CD4-positive, alpha-beta T cell (primary cell): ENCODE data around the gene RNASE2. TPM values are rescaled to one million over a fixed set of nuclear protein-coding genes. Genes with fewer than 3 reads are reported as not detected.
A peak's percentile ranks its signal among the peaks of the same experiment; 100 is the strongest.
"Not testable (repeated sequence)": the region's sequence is repeated elsewhere in the genome, so short reads cannot be mapped to it uniquely, and the experiment has no call there.

Experiments
- ATAC-seq: fragments of 200-7000 bp; cut with Tn5 transposase; one replicate; pipeline ENCODE4 v1.10.0; 2022; ENCODE audit warnings: mild to moderate bottlenecking; ENCODE audit not compliant: poor library complexity
- CTCF ChIA-PET: fragments of 350-600 bp; sonication (Branson Sonifier 250); formaldehyde crosslinking; loops from one replicate; lab custom pipeline; 2021; ENCODE audit warnings: antibody characterized with exemption, inconsistent platforms; lab: Charles Lee
- POLR2A ChIA-PET: fragments of 350-600 bp; sonication (Branson Sonifier 250); formaldehyde crosslinking; loops from one replicate; lab custom pipeline; 2021; ENCODE audit warnings: antibody characterized with exemption, inconsistent platforms; lab: Charles Lee
- DNase-seq, 14 experiments: peaks; one replicate each; pipeline ENCODE4 v3.0.0-alpha.2; 2013 to 2020; ENCODE audit warnings: mixed read lengths in 2 of 14
- H3K27ac ChIP-seq, 2 donors: one replicate each; pipeline versions ENCODE4 v1.5.1 to v1.7.0; 2013; ENCODE audit warnings: low read length in 2 of 2, low read depth in 1 of 2, mild to moderate bottlenecking in 1 of 2
- H3K27me3 ChIP-seq, 2 experiments: 1 replicate in 1 of 2; 2 replicates in 1 of 2; pipeline versions ENCODE4 v1.6.1 to v1.7.0; 2013; ENCODE audit warnings: low read length in 2 of 2, control low read depth in 1 of 2, mild to moderate bottlenecking in 1 of 2, moderate library complexity in 1 of 2; ENCODE audit not compliant: insufficient read depth in 2 of 2, control insufficient read depth in 1 of 2
- H3K36me3 ChIP-seq: one replicate; pipeline ENCODE4 v1.6.1; 2013; ENCODE audit warnings: low read length, control low read depth; ENCODE audit not compliant: insufficient read depth
- H3K4me1 ChIP-seq: one replicate; pipeline ENCODE4 v1.6.1; 2013; ENCODE audit warnings: low read length, control low read depth; ENCODE audit not compliant: insufficient read depth
- H3K4me3 ChIP-seq: one replicate; pipeline ENCODE4 v1.5.1; 2013; ENCODE audit warnings: mild to moderate bottlenecking, low read length, moderate library complexity
- H3K9me3 ChIP-seq, 2 experiments: 1 replicate in 1 of 2; 2 replicates in 1 of 2; pipeline versions ENCODE4 v1.6.1 to v1.7.0; 2013; ENCODE audit warnings: low read length in 2 of 2, mild to moderate bottlenecking in 2 of 2, control low read depth in 1 of 2, moderate library complexity in 1 of 2; ENCODE audit not compliant: control insufficient read depth in 1 of 2, insufficient read depth in 1 of 2
- H3K27ac Mint-ChIP-seq: one replicate; pipeline ENCODE4 v1.8.0; 2020; ENCODE audit warnings: mixed read lengths
- H3K27me3 Mint-ChIP-seq: one replicate; pipeline ENCODE4 v1.8.0; 2021; ENCODE audit warnings: mixed read lengths
- H3K36me3 Mint-ChIP-seq: one replicate; pipeline ENCODE4 v1.8.0; 2021; ENCODE audit warnings: low read depth, mixed read lengths
- H3K4me1 Mint-ChIP-seq: one replicate; pipeline ENCODE4 v1.8.0; 2021; ENCODE audit warnings: low read depth, mixed read lengths
- H3K4me3 Mint-ChIP-seq: one replicate; pipeline ENCODE4 v1.8.0; 2020; ENCODE audit warnings: mild to moderate bottlenecking, mixed read lengths
- H3K9me3 Mint-ChIP-seq: one replicate; pipeline ENCODE4 v1.8.0; 2020; ENCODE audit warnings: mixed read lengths
- CTCF ChIP-seq: fragments of 200-600 bp; IDR thresholded peaks from one replicate; pipeline ENCODE4 v1.8.0; 2022; ENCODE audit warnings: antibody characterized with exemption, mild to moderate bottlenecking
- intact Hi-C, 2 experiments: fragments of 100-400 bp; cut with DNase I in 1 of 2; cut with micrococcal nuclease in 1 of 2; formaldehyde crosslinking; loops; one replicate each; pipeline versions ENCODE4 v1.15.1 to v1.9.0; 2023 to 2025; cut with DNase I, micrococcal nuclease
- total RNA-seq, 174 experiments: library from RNA in 2 of 174; stranded (reverse) in 2 of 174; gene quantifications; one replicate each; pipeline ENCODE4 v1.2.3 and lab custom pipeline; 2021 to 2026

RNASE2 gene
- total RNA-seq, 2 experiments from 2014 or later: 0.34 to 0.36 TPM

- POLR2A ChIA-PET, H3K36me3 ChIP-seq, H3K36me3 Mint-ChIP-seq, H3K4me3 Mint-ChIP-seq, H3K4me1 Mint-ChIP-seq, intact Hi-C loops, CTCF ChIA-PET, H3K4me1 ChIP-seq, H3K9me3 ChIP-seq, ATAC-seq, DNase-seq, H3K27ac Mint-ChIP-seq, H3K9me3 Mint-ChIP-seq, H3K27ac ChIP-seq, H3K4me3 ChIP-seq: not testable (repeated sequence)
- peaks cover 22% of the 10 kb centered on the region for H3K27me3 Mint-ChIP-seq
- H3K27me3 ChIP-seq: peaks cover 7 to 11% of the 10 kb centered on the region in 2 experiments
Observed at GRCh38 chr14:20923766-20924297, 31.5 kb upstream of the RNASE2 start.

GRCh38 chr14:20934148-20934762, 21.0 kb upstream of the RNASE2 start:
- Histone ChIP-seq H3K36me3 (no peaks in the 10 kb centered on the region), H3K27ac (no peak overlapping the region), H3K9me3 (no peaks in the 10 kb centered on the region), H3K4me1 (no peaks in the 10 kb centered on the region), H3K4me3 (no peak overlapping the region), H3K27me3 (no peaks in the 10 kb centered on the region)
- Mint-ChIP-seq H3K27me3 (peaks cover 4% of the 10 kb centered on the region), H3K36me3 (no peaks in the 10 kb centered on the region), H3K27ac (no peak overlapping the region), H3K4me3 (no peak overlapping the region), H3K9me3 (no peaks in the 10 kb centered on the region), H3K4me1 (no peaks in the 10 kb centered on the region)
- intact Hi-C loops: no loop called here
- no peak for ATAC-seq
- POLR2A ChIA-PET: no interaction called here
- CTCF ChIA-PET: no interaction called here
- no peak for TF ChIP-seq CTCF
- peak in 7 of 14 experiments; percentile 2 to 38 (median 12) for DNase-seq

- H3K27me3 Mint-ChIP-seq: peaks cover 3% of the 10 kb centered on the region
- no peak for TF ChIP-seq CTCF
- H3K27ac ChIP-seq: no peak overlapping the region
- DNase-seq: no peak
- peaks cover 0 to under 1% of the 10 kb centered on the region in 2 experiments for H3K27me3 ChIP-seq
- POLR2A ChIA-PET: no interaction called here
- intact Hi-C loops: no loop called here
- no peak overlapping the region for H3K4me3 ChIP-seq
- no peaks in the 10 kb centered on the region for H3K4me1 ChIP-seq
- H3K4me3 Mint-ChIP-seq: no peak overlapping the region
- ATAC-seq: no peak
- no peaks in the 10 kb centered on the region for H3K9me3 ChIP-seq
- no peaks in the 10 kb centered on the region for H3K4me1 Mint-ChIP-seq
- H3K27ac Mint-ChIP-seq: no peak overlapping the region
- H3K9me3 Mint-ChIP-seq: no peaks in the 10 kb centered on the region
- H3K36me3 Mint-ChIP-seq: no peaks in the 10 kb centered on the region
- H3K36me3 ChIP-seq: no peaks in the 10 kb centered on the region
- CTCF ChIA-PET: no interaction called here
Observed at GRCh38 chr14:20935303-20935984, 19.8 kb upstream of the RNASE2 start.

- CTCF ChIA-PET, H3K9me3 Mint-ChIP-seq, H3K4me1 ChIP-seq, intact Hi-C loops, POLR2A ChIA-PET, H3K9me3 ChIP-seq, H3K36me3 Mint-ChIP-seq, H3K36me3 ChIP-seq, H3K4me3 ChIP-seq, H3K27ac ChIP-seq, H3K4me3 Mint-ChIP-seq, ATAC-seq: not testable (repeated sequence)
- peak overlapping the region; percentile 2 for H3K27ac Mint-ChIP-seq
- peaks cover 24% of the 10 kb centered on the region for H3K4me1 Mint-ChIP-seq
- DNase-seq: peak in 2 of 14 experiments; percentile 13 to 20
- H3K27me3 Mint-ChIP-seq: peaks cover 20% of the 10 kb centered on the region
- peaks cover 6 to 12% of the 10 kb centered on the region in 2 experiments for H3K27me3 ChIP-seq
Observed at GRCh38 chr14:20945146-20945545, 10.1 kb upstream of the RNASE2 start.

GRCh38 chr14:20946707-20947106, 8.6 kb upstream of the RNASE2 start:
- Mint-ChIP-seq H3K27me3 (peaks cover 20% of the 10 kb centered on the region), H3K4me1 (peaks cover 24% of the 10 kb centered on the region)
- POLR2A ChIA-PET, H3K9me3 Mint-ChIP-seq, H3K9me3 ChIP-seq, H3K36me3 Mint-ChIP-seq, H3K4me3 ChIP-seq, H3K4me1 ChIP-seq, H3K27me3 ChIP-seq, DNase-seq, H3K4me3 Mint-ChIP-seq, H3K36me3 ChIP-seq, intact Hi-C loops, H3K27ac Mint-ChIP-seq, H3K27ac ChIP-seq, CTCF ChIA-PET: not testable (repeated sequence)
- peak; percentile 61 for ATAC-seq
